H1 (cell line): Measurements from ENCODE around the gene SLC22A6.
A peak's percentile ranks its signal among the peaks of the same experiment; 100 is the strongest.

Experiments used
- CTCF ChIP-seq, 3 experiments: IDR thresholded peaks; 1 replicate in 2 of 3; 2 replicates in 1 of 3; pipeline versions ENCODE4 v1.5.1 to v1.6.1; 2011; ENCODE audit warnings: low read length in 3 of 3, mild to moderate bottlenecking in 3 of 3, inconsistent platforms in 2 of 3, low read depth in 1 of 3, moderate library complexity in 1 of 3; ENCODE audit not compliant: insufficient read depth in 1 of 3; ENCODE audit errors: control extremely low read depth in 1 of 3
- EP300 ChIP-seq, 2 experiments: IDR thresholded peaks; 1 replicate in 1 of 2; 2 replicates in 1 of 2; pipeline ENCODE4 v1.6.1; 2011 to 2012; ENCODE audit warnings: low read depth in 2 of 2, low read length in 2 of 2, mild to moderate bottlenecking in 2 of 2, borderline replicate concordance in 1 of 2, inconsistent platforms in 1 of 2, moderate library complexity in 1 of 2
- EZH2 ChIP-seq: fragments of 200-600 bp; sonication (generic); IDR thresholded peaks from 2 replicates; pipeline ENCODE4 v1.7.1; 2012; ENCODE audit warnings: low read depth, mild to moderate bottlenecking, moderate library complexity, low read length, inconsistent platforms; ENCODE audit not compliant: severe bottlenecking
- JUN ChIP-seq: IDR thresholded peaks from 2 replicates; pipeline ENCODE4 v1.6.1; 2011; ENCODE audit warnings: low read depth, mild to moderate bottlenecking, improper control_type of control experiment, low read length
- KDM1A ChIP-seq: fragments of 200-600, 300-600 bp; sonication (generic); IDR thresholded peaks from 2 replicates; pipeline ENCODE4 v1.7.1; 2016; ENCODE audit warnings: mild to moderate bottlenecking, low read length, borderline replicate concordance
- NANOG ChIP-seq: IDR thresholded peaks from 2 replicates; pipeline ENCODE4 v1.6.1; 2011; ENCODE audit warnings: low read length, low read depth, mild to moderate bottlenecking, inconsistent platforms; ENCODE audit not compliant: insufficient read depth, poor library complexity, severe bottlenecking
- POLR2A ChIP-seq, 2 experiments: IDR thresholded peaks; 1 replicate in 1 of 2; 2 replicates in 1 of 2; pipeline ENCODE4 v1.6.1; 2011; ENCODE audit warnings: low read depth in 2 of 2, low read length in 2 of 2, mild to moderate bottlenecking in 2 of 2; ENCODE audit errors: control extremely low read depth in 1 of 2
- POLR2AphosphoS5 ChIP-seq: IDR thresholded peaks from 2 replicates; pipeline ENCODE4 v1.6.1; 2011; ENCODE audit warnings: low read depth, low read length
- POU5F1 ChIP-seq: IDR thresholded peaks from 2 replicates; pipeline ENCODE4 v1.6.1; 2011; ENCODE audit warnings: low read depth, mild to moderate bottlenecking, low read length, moderate library complexity
- RBBP5 ChIP-seq: IDR thresholded peaks from 2 replicates; pipeline ENCODE4 v1.7.1; 2012; ENCODE audit warnings: low read depth, mild to moderate bottlenecking, inconsistent platforms, low read length, moderate library complexity, borderline replicate concordance
- SIN3A ChIP-seq, 2 experiments: IDR thresholded peaks in 1 of 2; conservative IDR thresholded peaks in 1 of 2; 2 replicates each; pipeline ENCODE4 v1.6.1; 2011 to 2012; ENCODE audit warnings: low read length in 2 of 2, improper control_type of control experiment in 1 of 2, low read depth in 1 of 2, mild to moderate bottlenecking in 1 of 2
- SP1 ChIP-seq: IDR thresholded peaks from 2 replicates; pipeline ENCODE4 v1.6.1; 2011; ENCODE audit warnings: low read depth, low read length
- TAF1 ChIP-seq: IDR thresholded peaks from 2 replicates; pipeline ENCODE4 v1.6.1; 2011; ENCODE audit warnings: mild to moderate bottlenecking, low read depth, low read length
- USF2 ChIP-seq: IDR thresholded peaks from 2 replicates; pipeline ENCODE4 v1.6.1; 2011; ENCODE audit warnings: low read length, improper control_type of control experiment

DNA sequence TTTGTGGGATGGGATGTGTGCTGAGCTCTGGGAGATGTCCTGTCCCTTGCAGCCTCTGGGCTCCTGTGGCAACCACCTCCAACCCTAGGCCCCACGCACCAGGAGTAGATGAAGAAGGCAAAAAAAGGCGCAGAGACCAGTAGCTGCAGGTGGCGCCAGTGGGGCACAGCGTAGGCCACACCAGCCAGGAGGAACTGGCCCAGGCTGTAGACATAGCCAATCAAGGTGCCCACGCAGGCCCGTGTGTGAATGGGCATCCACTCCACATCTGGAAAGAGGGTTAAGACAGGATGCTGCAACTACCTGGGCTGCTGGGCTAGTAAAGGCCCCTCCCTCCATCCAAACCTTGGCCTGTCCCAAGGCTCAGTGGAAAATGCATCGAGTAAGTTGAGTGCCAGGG is 3.0 kb downstream of the SLC22A6 start:
- no peak for TF ChIP-seq EP300 (IDR thresholded peaks at IDR 0.05; ENCODE audit: borderline replicate concordance in 1 of 2, low read depth in 2 of 2, low read length in 2 of 2)
- no peak for TF ChIP-seq TAF1
- TF ChIP-seq SIN3A (conservative IDR thresholded peaks at IDR 0.05 in 1 of 2, IDR thresholded peaks at IDR 0.05 in 1 of 2; ENCODE audit: low read depth in 1 of 2, low read length in 2 of 2), result no peak
- TF ChIP-seq POLR2AphosphoS5, result no peak
- TF ChIP-seq POLR2A (IDR thresholded peaks at IDR 0.05; ENCODE audit: control extremely low read depth in 1 of 2, low read depth in 2 of 2, low read length in 2 of 2), result no peak
- no peak for TF ChIP-seq KDM1A
- peak; percentile 63 to 69 (median 68) for TF ChIP-seq CTCF (IDR thresholded peaks at IDR 0.05; ENCODE audit: control extremely low read depth in 1 of 3, insufficient read depth in 1 of 3, low read depth in 1 of 3, low read length in 3 of 3)
- no peak for TF ChIP-seq EZH2
- no peak for TF ChIP-seq RBBP5
- no peak for TF ChIP-seq SP1
- TF ChIP-seq NANOG, result no peak
- TF ChIP-seq USF2, result no peak
- no peak for TF ChIP-seq POU5F1
- no peak for TF ChIP-seq JUN
